HEK293 (cell line): ENCODE data around the gene MGAT4B.

Experiments used
- CTCF ChIA-PET: fragments of 350-600 bp; formaldehyde crosslinking; extraction: SDS; loops from one replicate; lab custom pipeline; 2021; ENCODE audit warnings: antibody characterized with exemption; lab: Yijun Ruan, JAX
- POLR2A ChIA-PET: fragments of 300-600 bp; formaldehyde crosslinking; extraction: SDS; loops from one replicate; lab custom pipeline; 2020; ENCODE audit warnings: antibody characterized with exemption, inconsistent platforms; lab: Yijun Ruan, JAX
- H3K27ac ChIP-seq: fragments of 200-500 bp; sonication (Bioruptor generic); 2 replicates; pipeline ENCODE4 v1.5.1; 2014; ENCODE audit warnings: low read depth, low read length, control low read depth, inconsistent platforms; ENCODE audit errors: extremely low read depth
- H3K36me3 ChIP-seq, 2 experiments: fragments of 200-500 bp in 1 of 2; sonication (Bioruptor generic) in 1 of 2; 1 replicate in 1 of 2; 2 replicates in 1 of 2; pipeline ENCODE4 v1.5.1; 2014 to 2017; ENCODE audit warnings: inconsistent platforms in 2 of 2, low read length in 2 of 2; ENCODE audit not compliant: control insufficient read depth in 2 of 2, insufficient read depth in 1 of 2
- H3K4me1 ChIP-seq: fragments of 200-500 bp; sonication (Bioruptor generic); 2 replicates; pipeline ENCODE4 v1.5.1; 2014; ENCODE audit warnings: mild to moderate bottlenecking, low read length, inconsistent platforms; ENCODE audit not compliant: control insufficient read depth, insufficient read depth
- H3K4me3 ChIP-seq: 2 replicates; pipeline ENCODE4 v1.5.1; 2011; ENCODE audit warnings: low read depth, mild to moderate bottlenecking, control low read depth, low read length, moderate library complexity
- H3K9me3 ChIP-seq: fragments of 200-500 bp; sonication (Bioruptor generic); 2 replicates; pipeline ENCODE4 v1.5.1; 2014; ENCODE audit warnings: low read depth, low read length, inconsistent platforms; ENCODE audit not compliant: control insufficient read depth, insufficient read depth
- FEZF1 ChIP-seq: fragments of 450-650 bp; formaldehyde crosslinking; IDR thresholded peaks from 2 replicates; pipeline ENCODE4 v1.5.1; 2016; ENCODE audit warnings: missing biosample characterization, missing genetic modification characterization
- GLIS2 ChIP-seq: fragments of 450-650 bp; formaldehyde crosslinking; IDR thresholded peaks from 2 replicates; pipeline ENCODE4 v1.5.1; 2016; ENCODE audit warnings: missing biosample characterization, missing genetic modification characterization
- SP3 ChIP-seq: fragments of 450-650 bp; formaldehyde crosslinking; IDR thresholded peaks from 2 replicates; pipeline ENCODE4 v1.5.1; 2016; ENCODE audit warnings: missing biosample characterization, missing genetic modification characterization
- ZBTB7A ChIP-seq: fragments of 450-650 bp; formaldehyde crosslinking; IDR thresholded peaks from 2 replicates; pipeline ENCODE4 v1.5.1; 2016; ENCODE audit warnings: low read depth, missing biosample characterization, missing genetic modification characterization
- ZNF211 ChIP-seq: fragments of 450-650 bp; formaldehyde crosslinking; IDR thresholded peaks from 2 replicates; pipeline ENCODE4 v1.5.1; 2016; ENCODE audit warnings: low read depth, missing biosample characterization, missing genetic modification characterization
- ZNF473 ChIP-seq: fragments of 450-650 bp; formaldehyde crosslinking; IDR thresholded peaks from 2 replicates; pipeline ENCODE4 v1.5.1; 2017; ENCODE audit warnings: missing biosample characterization, missing genetic modification characterization
- ZNF510 ChIP-seq: fragments of 450-650 bp; formaldehyde crosslinking; IDR thresholded peaks from 2 replicates; pipeline ENCODE4 v1.5.1; 2018; ENCODE audit warnings: mild to moderate bottlenecking, missing genetic modification characterization, missing biosample characterization; ENCODE audit not compliant: insufficient replicate concordance
- ZNF521 ChIP-seq: fragments of 450-650 bp; formaldehyde crosslinking; IDR thresholded peaks from 2 replicates; pipeline ENCODE4 v1.5.1; 2017; ENCODE audit warnings: missing biosample characterization, mild to moderate bottlenecking, missing genetic modification characterization
- ZSCAN16 ChIP-seq: fragments of 450-650 bp; formaldehyde crosslinking; IDR thresholded peaks from 2 replicates; pipeline ENCODE4 v1.5.1; 2016; ENCODE audit warnings: missing biosample characterization, missing genetic modification characterization
- TF ChIP-seq, protein P1 (sequence below): fragments of 450-650 bp; formaldehyde crosslinking; IDR thresholded peaks from 2 replicates; pipeline ENCODE4 v1.5.1; 2016; ENCODE audit warnings: missing biosample characterization, missing genetic modification characterization
- TF ChIP-seq, protein P2 (sequence below): sonication (generic); formaldehyde crosslinking; IDR thresholded peaks from 2 replicates; pipeline ENCODE4 v1.8.1; 2022; ENCODE audit warnings: mild to moderate bottlenecking, moderate library complexity, missing genetic modification reagents
- TF ChIP-seq, protein P3 (sequence below): fragments of 450-650 bp; formaldehyde crosslinking; IDR thresholded peaks from 2 replicates; pipeline ENCODE4 v1.5.1; 2016; ENCODE audit warnings: missing biosample characterization, missing genetic modification characterization
- TF ChIP-seq, protein P4 (sequence below): fragments of 450-650 bp; formaldehyde crosslinking; conservative IDR thresholded peaks from 2 replicates; pipeline ENCODE4 v1.5.1; 2016; ENCODE audit warnings: low read depth, missing biosample characterization, missing genetic modification characterization
- TF ChIP-seq, protein P5 (sequence below): fragments of 450-650 bp; formaldehyde crosslinking; IDR thresholded peaks from 2 replicates; pipeline ENCODE4 v1.5.1; 2016; ENCODE audit warnings: missing biosample characterization, missing genetic modification characterization

The MGAT4B gene

DNA sequence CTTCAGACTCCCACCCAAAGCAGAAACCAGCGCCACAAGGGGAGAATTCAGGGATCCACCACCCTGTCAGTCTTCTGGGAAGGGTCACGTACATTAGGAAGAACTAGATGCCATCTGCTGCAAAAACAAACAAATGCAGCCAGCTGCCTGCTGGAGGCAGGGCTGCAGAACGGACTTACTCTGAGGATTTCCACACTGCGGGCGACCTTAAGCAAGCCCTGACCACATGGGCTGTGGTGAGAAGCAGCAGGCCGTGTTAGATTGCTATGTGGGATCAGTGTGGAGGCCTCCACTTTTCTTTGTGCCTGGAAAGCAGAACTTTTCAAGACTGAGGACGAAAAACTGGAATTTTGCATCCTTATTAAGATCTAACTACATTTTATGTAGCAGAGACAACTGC lies 26.3 kb downstream of the MGAT4B start:
- Histone ChIP-seq H3K4me3 (no peak overlapping the region), H3K27ac (no peak overlapping the region), H3K4me1 (no peaks in the 10 kb centered on the region), H3K9me3 (no peaks in the 10 kb centered on the region), H3K36me3 (peaks cover 4 to 51% of the 10 kb centered on the region in 2 experiments; a peak in 2 of 3 replicates)
- CTCF ChIA-PET: interaction anchor here (0.8 kb wide), 1 partner anchor 25 kb away, joined by 3 read pairs; no protein-coding TSS in a partner anchor
- POLR2A ChIA-PET: interaction anchor here (1.5 kb wide), 1 partner anchor 16 kb away, joined by 4 read pairs; no protein-coding TSS in a partner anchor
- TF ChIP-seq ZSCAN16 (tag by site-specific recombination): no peak
- no peak for TF ChIP-seq FEZF1 (tag by site-specific recombination)
- no peak for TF ChIP-seq ZNF510 (tag by site-specific recombination)
- TF ChIP-seq ZNF473 (tag by site-specific recombination): no peak
- TF ChIP-seq, protein P1, sequence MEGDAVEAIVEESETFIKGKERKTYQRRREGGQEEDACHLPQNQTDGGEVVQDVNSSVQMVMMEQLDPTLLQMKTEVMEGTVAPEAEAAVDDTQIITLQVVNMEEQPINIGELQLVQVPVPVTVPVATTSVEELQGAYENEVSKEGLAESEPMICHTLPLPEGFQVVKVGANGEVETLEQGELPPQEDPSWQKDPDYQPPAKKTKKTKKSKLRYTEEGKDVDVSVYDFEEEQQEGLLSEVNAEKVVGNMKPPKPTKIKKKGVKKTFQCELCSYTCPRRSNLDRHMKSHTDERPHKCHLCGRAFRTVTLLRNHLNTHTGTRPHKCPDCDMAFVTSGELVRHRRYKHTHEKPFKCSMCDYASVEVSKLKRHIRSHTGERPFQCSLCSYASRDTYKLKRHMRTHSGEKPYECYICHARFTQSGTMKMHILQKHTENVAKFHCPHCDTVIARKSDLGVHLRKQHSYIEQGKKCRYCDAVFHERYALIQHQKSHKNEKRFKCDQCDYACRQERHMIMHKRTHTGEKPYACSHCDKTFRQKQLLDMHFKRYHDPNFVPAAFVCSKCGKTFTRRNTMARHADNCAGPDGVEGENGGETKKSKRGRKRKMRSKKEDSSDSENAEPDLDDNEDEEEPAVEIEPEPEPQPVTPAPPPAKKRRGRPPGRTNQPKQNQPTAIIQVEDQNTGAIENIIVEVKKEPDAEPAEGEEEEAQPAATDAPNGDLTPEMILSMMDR (tag by site-specific recombination): no peak
- no peak for TF ChIP-seq ZNF211 (tag by site-specific recombination)
- TF ChIP-seq SP3 (tag by site-specific recombination): no peak
- TF ChIP-seq, protein P2, sequence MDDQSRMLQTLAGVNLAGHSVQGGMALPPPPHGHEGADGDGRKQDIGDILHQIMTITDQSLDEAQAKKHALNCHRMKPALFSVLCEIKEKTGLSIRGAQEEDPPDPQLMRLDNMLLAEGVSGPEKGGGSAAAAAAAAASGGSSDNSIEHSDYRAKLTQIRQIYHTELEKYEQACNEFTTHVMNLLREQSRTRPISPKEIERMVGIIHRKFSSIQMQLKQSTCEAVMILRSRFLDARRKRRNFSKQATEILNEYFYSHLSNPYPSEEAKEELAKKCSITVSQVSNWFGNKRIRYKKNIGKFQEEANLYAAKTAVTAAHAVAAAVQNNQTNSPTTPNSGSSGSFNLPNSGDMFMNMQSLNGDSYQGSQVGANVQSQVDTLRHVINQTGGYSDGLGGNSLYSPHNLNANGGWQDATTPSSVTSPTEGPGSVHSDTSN (CRISPR knock-in tag): no peak
- TF ChIP-seq, protein P3, sequence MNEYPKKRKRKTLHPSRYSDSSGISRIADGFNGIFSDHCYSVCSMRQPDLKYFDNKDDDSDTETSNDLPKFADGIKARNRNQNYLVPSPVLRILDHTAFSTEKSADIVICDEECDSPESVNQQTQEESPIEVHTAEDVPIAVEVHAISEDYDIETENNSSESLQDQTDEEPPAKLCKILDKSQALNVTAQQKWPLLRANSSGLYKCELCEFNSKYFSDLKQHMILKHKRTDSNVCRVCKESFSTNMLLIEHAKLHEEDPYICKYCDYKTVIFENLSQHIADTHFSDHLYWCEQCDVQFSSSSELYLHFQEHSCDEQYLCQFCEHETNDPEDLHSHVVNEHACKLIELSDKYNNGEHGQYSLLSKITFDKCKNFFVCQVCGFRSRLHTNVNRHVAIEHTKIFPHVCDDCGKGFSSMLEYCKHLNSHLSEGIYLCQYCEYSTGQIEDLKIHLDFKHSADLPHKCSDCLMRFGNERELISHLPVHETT (tag by site-specific recombination): no peak
- no peak for TF ChIP-seq ZNF521
- no peak for TF ChIP-seq GLIS2 (tag by site-specific recombination)
- TF ChIP-seq ZBTB7A (tag by site-specific recombination): no peak
- TF ChIP-seq, protein P4, sequence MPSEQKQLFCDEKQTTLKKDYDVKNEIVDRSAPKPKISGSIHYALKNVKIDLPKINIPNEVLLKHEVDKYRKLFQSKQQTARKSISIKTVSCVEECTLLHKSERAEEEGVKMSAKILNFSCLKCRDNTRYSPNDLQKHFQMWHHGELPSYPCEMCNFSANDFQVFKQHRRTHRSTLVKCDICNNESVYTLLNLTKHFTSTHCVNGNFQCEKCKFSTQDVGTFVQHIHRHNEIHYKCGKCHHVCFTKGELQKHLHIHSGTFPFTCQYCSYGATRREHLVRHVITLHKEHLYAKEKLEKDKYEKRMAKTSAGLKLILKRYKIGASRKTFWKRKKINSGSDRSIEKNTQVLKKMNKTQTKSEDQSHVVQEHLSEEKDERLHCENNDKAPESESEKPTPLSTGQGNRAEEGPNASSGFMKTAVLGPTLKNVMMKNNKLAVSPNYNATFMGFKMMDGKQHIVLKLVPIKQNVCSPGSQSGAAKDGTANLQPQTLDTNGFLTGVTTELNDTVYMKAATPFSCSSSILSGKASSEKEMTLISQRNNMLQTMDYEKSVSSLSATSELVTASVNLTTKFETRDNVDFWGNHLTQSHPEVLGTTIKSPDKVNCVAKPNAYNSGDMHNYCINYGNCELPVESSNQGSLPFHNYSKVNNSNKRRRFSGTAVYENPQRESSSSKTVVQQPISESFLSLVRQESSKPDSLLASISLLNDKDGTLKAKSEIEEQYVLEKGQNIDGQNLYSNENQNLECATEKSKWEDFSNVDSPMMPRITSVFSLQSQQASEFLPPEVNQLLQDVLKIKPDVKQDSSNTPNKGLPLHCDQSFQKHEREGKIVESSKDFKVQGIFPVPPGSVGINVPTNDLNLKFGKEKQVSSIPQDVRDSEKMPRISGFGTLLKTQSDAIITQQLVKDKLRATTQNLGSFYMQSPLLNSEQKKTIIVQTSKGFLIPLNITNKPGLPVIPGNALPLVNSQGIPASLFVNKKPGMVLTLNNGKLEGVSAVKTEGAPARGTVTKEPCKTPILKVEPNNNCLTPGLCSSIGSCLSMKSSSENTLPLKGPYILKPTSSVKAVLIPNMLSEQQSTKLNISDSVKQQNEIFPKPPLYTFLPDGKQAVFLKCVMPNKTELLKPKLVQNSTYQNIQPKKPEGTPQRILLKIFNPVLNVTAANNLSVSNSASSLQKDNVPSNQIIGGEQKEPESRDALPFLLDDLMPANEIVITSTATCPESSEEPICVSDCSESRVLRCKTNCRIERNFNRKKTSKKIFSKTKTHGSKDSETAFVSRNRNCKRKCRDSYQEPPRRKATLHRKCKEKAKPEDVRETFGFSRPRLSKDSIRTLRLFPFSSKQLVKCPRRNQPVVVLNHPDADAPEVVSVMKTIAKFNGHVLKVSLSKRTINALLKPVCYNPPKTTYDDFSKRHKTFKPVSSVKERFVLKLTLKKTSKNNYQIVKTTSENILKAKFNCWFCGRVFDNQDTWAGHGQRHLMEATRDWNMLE (tag by site-specific recombination): no peak
- TF ChIP-seq, protein P5, sequence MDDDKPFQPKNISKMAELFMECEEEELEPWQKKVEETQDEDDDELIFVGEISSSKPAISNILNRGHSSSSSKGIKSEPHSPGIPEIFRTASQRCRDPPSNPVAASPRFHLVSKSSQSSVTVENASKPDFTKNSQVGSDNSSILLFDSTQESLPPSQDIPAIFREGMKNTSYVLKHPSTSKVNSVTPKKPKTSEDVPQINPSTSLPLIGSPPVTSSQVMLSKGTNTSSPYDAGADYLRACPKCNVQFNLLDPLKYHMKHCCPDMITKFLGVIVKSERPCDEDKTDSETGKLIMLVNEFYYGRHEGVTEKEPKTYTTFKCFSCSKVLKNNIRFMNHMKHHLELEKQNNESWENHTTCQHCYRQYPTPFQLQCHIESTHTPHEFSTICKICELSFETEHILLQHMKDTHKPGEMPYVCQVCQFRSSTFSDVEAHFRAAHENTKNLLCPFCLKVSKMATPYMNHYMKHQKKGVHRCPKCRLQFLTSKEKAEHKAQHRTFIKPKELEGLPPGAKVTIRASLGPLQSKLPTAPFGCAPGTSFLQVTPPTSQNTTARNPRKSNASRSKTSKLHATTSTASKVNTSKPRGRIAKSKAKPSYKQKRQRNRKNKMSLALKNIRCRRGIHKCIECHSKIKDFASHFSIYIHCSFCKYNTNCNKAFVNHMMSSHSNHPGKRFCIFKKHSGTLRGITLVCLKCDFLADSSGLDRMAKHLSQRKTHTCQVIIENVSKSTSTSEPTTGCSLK (tag by site-specific recombination): no peak
